ENCODE results near the gene TLR1.
"Not testable (repeated sequence)": the region's sequence is repeated elsewhere in the genome, so short reads cannot be mapped to it uniquely, and the experiment has no call there.

- TF ChIP-seq CTCF (IDR thresholded peaks at IDR 0.05; ENCODE audit: low read length); EZH2 (IDR thresholded peaks at IDR 0.05; ENCODE audit: borderline replicate concordance, low read length): not testable (repeated sequence)
These were observed 2.9 kb upstream of the TLR1 start for GRCh38 chr4:38807462-38807861.

Data from OCI-LY1 (cell line).